Measurements from ENCODE around the gene TRIO.

- TF ChIP-seq POLR2A (IDR thresholded peaks at IDR 0.05; ENCODE audit: low read depth) (no peak), CTCF (IDR thresholded peaks at IDR 0.05) (no peak)
Observed at GRCh38 chr5:14386884-14387624, 243.9 kb downstream of the TRIO start.
